H1 (cell line): ENCODE results near the gene MRPL27. TPM values are rescaled to one million over a fixed set of nuclear protein-coding genes. Genes with fewer than 3 reads are reported as not detected.

ENCODE experiments used
- CTCF ChIA-PET: fragments of 300-600 bp; sonication (Branson Sonifier 250); formaldehyde crosslinking; loops from one replicate; lab custom pipeline; 2021; ENCODE audit not compliant: partially characterized antibody; lab: Charles Lee
- POLR2A ChIA-PET: fragments of 300-600 bp; sonication (Branson Sonifier 250); formaldehyde crosslinking; loops from one replicate; lab custom pipeline; 2021; ENCODE audit warnings: inconsistent platforms; ENCODE audit not compliant: partially characterized antibody; lab: Charles Lee
- DNase-seq, 2 experiments: peaks; one replicate each; pipeline versions ENCODE4 v3.0.0 to v3.0.0-alpha.2; 2010 to 2022; ENCODE audit warnings: low spot score in 2 of 2, low read depth in 1 of 2, mixed read lengths in 1 of 2
- FAIRE-seq: peaks from 2 replicates; lab custom pipeline; 2011; peaks lifted over from hg19 to GRCh38; lab: Jason Lieb, UNC
- H2AFZ ChIP-seq: 2 replicates; pipeline ENCODE4 v1.8.1; 2012; ENCODE audit warnings: low read length, inconsistent platforms
- H2AK5ac ChIP-seq: 2 replicates; pipeline ENCODE4 v1.6.1; 2013; ENCODE audit warnings: low read depth, low read length
- H2BK120ac ChIP-seq: replicated peaks from 2 replicates; pipeline ENCODE3; 2013; ENCODE audit warnings: low read depth, low read length, inconsistent platforms
- H2BK12ac ChIP-seq: 2 replicates; pipeline ENCODE4 v1.6.1; 2013; ENCODE audit warnings: low read depth, low read length
- H2BK15ac ChIP-seq: 2 replicates; pipeline ENCODE4 v1.6.1; 2013; ENCODE audit warnings: low read length
- H2BK20ac ChIP-seq: 2 replicates; pipeline ENCODE4 v1.6.1; 2013; ENCODE audit warnings: low read length
- H2BK5ac ChIP-seq: 2 replicates; pipeline ENCODE4 v1.6.1; 2013; ENCODE audit warnings: low read depth, low read length
- H3K14ac ChIP-seq: 2 replicates; pipeline ENCODE4 v1.6.1; 2013; ENCODE audit warnings: inconsistent platforms; ENCODE audit not compliant: insufficient read length
- H3K18ac ChIP-seq: 2 replicates; pipeline ENCODE4 v1.6.1; 2013; ENCODE audit warnings: low read length; ENCODE audit errors: extremely low read depth
- H3K23ac ChIP-seq: 2 replicates; pipeline ENCODE4 v1.6.1; 2013; ENCODE audit warnings: inconsistent platforms; ENCODE audit not compliant: insufficient read length
- H3K23me2 ChIP-seq: 2 replicates; pipeline ENCODE4 v1.6.1; 2013; ENCODE audit warnings: low read depth, low read length
- H3K27ac ChIP-seq: 2 replicates; pipeline ENCODE4 v1.6.1; 2011; ENCODE audit warnings: low read depth, low read length, inconsistent platforms
- H3K27me3 ChIP-seq, 4 experiments: replicated peaks in 1 of 4; 1 replicate in 1 of 4; 2 replicates in 3 of 4; pipeline versions ENCODE4 v1.6.1 to v1.8.1; 2011 to 2013; ENCODE audit warnings: low read length in 3 of 4, mild to moderate bottlenecking in 3 of 4, inconsistent platforms in 2 of 4, mixed read lengths in 2 of 4, moderate library complexity in 1 of 4; ENCODE audit not compliant: control insufficient read depth in 3 of 4, insufficient read depth in 3 of 4; ENCODE audit errors: extremely low read depth in 1 of 4
- H3K36me3 ChIP-seq, 4 experiments: 2 replicates each; pipeline versions ENCODE4 v1.6.1 to v1.8.1; 2011 to 2013; ENCODE audit warnings: mild to moderate bottlenecking in 4 of 4, low read length in 3 of 4, moderate library complexity in 2 of 4, control low read depth in 1 of 4, inconsistent platforms in 1 of 4; ENCODE audit not compliant: insufficient read depth in 4 of 4, control insufficient read depth in 2 of 4
- H3K4ac ChIP-seq: replicated peaks from 2 replicates; pipeline ENCODE3; 2013; ENCODE audit warnings: low read length, low read depth, mixed read lengths, inconsistent platforms; ENCODE audit not compliant: insufficient read length
- H3K4me1 ChIP-seq, 4 experiments: replicated peaks in 1 of 4; 1 replicate in 1 of 4; 2 replicates in 3 of 4; pipeline versions ENCODE4 v1.6.1 to v1.8.1; 2011 to 2013; ENCODE audit warnings: low read length in 3 of 4, inconsistent platforms in 2 of 4, mixed read lengths in 1 of 4; ENCODE audit not compliant: insufficient read depth in 4 of 4, control insufficient read depth in 3 of 4
- H3K4me2 ChIP-seq, 2 experiments: 2 replicates each; pipeline versions ENCODE4 v1.6.1 to v1.8.1; 2011 to 2013; ENCODE audit warnings: low read depth in 2 of 2, low read length in 2 of 2, control low read depth in 1 of 2, inconsistent platforms in 1 of 2, mild to moderate bottlenecking in 1 of 2; ENCODE audit not compliant: insufficient read depth in 1 of 2
- H3K4me3 ChIP-seq, 4 experiments: fragments of 200-600, 300-600 bp in 1 of 4; sonication (generic), shearing (Covaris generic), sonication (Bioruptor Twin) in 1 of 4; 2 replicates each; pipeline versions ENCODE4 v1.5.1 to v1.8.1; 2011 to 2016; ENCODE audit warnings: low read length in 4 of 4, low read depth in 3 of 4, control low read depth in 2 of 4, inconsistent platforms in 2 of 4, mild to moderate bottlenecking in 2 of 4, mixed read lengths in 1 of 4, moderate library complexity in 1 of 4; ENCODE audit not compliant: insufficient read depth in 2 of 4; ENCODE audit errors: extremely low read depth in 1 of 4
- H3K56ac ChIP-seq: replicated peaks from 2 replicates; pipeline ENCODE3; 2013; ENCODE audit warnings: low read depth, mild to moderate bottlenecking, mixed read lengths, low read length, inconsistent platforms; ENCODE audit not compliant: insufficient read length
- H3K79me1 ChIP-seq: 2 replicates; pipeline ENCODE4 v1.6.1; 2013; ENCODE audit warnings: low read depth, low read length, control low read depth
- H3K79me2 ChIP-seq, 2 experiments: 2 replicates each; pipeline versions ENCODE4 v1.6.1 to v1.8.1; 2012 to 2013; ENCODE audit warnings: low read length in 2 of 2, mild to moderate bottlenecking in 2 of 2, inconsistent platforms in 1 of 2; ENCODE audit not compliant: insufficient read depth in 2 of 2, control insufficient read depth in 1 of 2
- H3K9ac ChIP-seq, 4 experiments: replicated peaks in 1 of 4; 1 replicate in 1 of 4; 2 replicates in 3 of 4; pipeline versions ENCODE4 v1.6.1 to v1.8.1; 2011 to 2013; ENCODE audit warnings: low read depth in 3 of 4, low read length in 3 of 4, control low read depth in 2 of 4, mild to moderate bottlenecking in 2 of 4, moderate library complexity in 2 of 4, inconsistent platforms in 1 of 4; ENCODE audit errors: extremely low read depth in 1 of 4
- H3K9me3 ChIP-seq, 2 experiments: 2 replicates each; pipeline versions ENCODE4 v1.6.1 to v1.8.1; 2012 to 2013; ENCODE audit warnings: mild to moderate bottlenecking in 2 of 2, moderate library complexity in 2 of 2, control low read depth in 1 of 2, inconsistent platforms in 1 of 2, low read depth in 1 of 2, low read length in 1 of 2, mixed read lengths in 1 of 2; ENCODE audit not compliant: insufficient read depth in 2 of 2
- H4K20me1 ChIP-seq, 2 experiments: replicated peaks in 1 of 2; 2 replicates each; pipeline versions ENCODE3 to v1.8.1; 2011 to 2013; ENCODE audit warnings: inconsistent platforms in 2 of 2, low read length in 2 of 2, mild to moderate bottlenecking in 1 of 2; ENCODE audit not compliant: insufficient read depth in 2 of 2, control insufficient read depth in 1 of 2
- H4K5ac ChIP-seq: 2 replicates; pipeline ENCODE4 v1.6.1; 2013; ENCODE audit warnings: low read length, low read depth, mixed read lengths, inconsistent platforms; ENCODE audit not compliant: insufficient read length
- H4K8ac ChIP-seq: 2 replicates; pipeline ENCODE4 v1.8.0; 2013; ENCODE audit warnings: mild to moderate bottlenecking, moderate library complexity, low read length, inconsistent platforms; ENCODE audit not compliant: insufficient read depth; ENCODE audit errors: extremely low read depth
- H4K91ac ChIP-seq: replicated peaks from 2 replicates; pipeline ENCODE3; 2013; ENCODE audit warnings: low read length, mixed read lengths, inconsistent platforms; ENCODE audit not compliant: insufficient read length
- BRCA1 ChIP-seq: IDR thresholded peaks from 2 replicates; pipeline ENCODE4 v1.6.1; 2012; ENCODE audit warnings: low read depth, low read length, improper control_type of control experiment
- CBX8 ChIP-seq: fragments of 300-800, 300-1000 bp; sonication (generic); IDR thresholded peaks from 2 replicates; pipeline ENCODE4 v1.7.1; 2016; ENCODE audit warnings: low read depth, low read length, borderline replicate concordance
- EP300 ChIP-seq, 2 experiments: IDR thresholded peaks; 1 replicate in 1 of 2; 2 replicates in 1 of 2; pipeline ENCODE4 v1.6.1; 2011 to 2012; ENCODE audit warnings: low read depth in 2 of 2, low read length in 2 of 2, mild to moderate bottlenecking in 2 of 2, borderline replicate concordance in 1 of 2, inconsistent platforms in 1 of 2, moderate library complexity in 1 of 2
- EZH2 ChIP-seq: fragments of 200-600 bp; sonication (generic); IDR thresholded peaks from 2 replicates; pipeline ENCODE4 v1.7.1; 2012; ENCODE audit warnings: low read depth, mild to moderate bottlenecking, moderate library complexity, low read length, inconsistent platforms; ENCODE audit not compliant: severe bottlenecking
- MAFK ChIP-seq: IDR thresholded peaks from 2 replicates; pipeline ENCODE4 v1.6.1; 2012; ENCODE audit warnings: low read depth, mild to moderate bottlenecking, improper control_type of control experiment, low read length
- NRF1 ChIP-seq: IDR thresholded peaks from 2 replicates; pipeline ENCODE4 v1.6.1; 2011; ENCODE audit warnings: mild to moderate bottlenecking, low read depth, low read length, improper control_type of control experiment
- SIN3A ChIP-seq, 2 experiments: IDR thresholded peaks in 1 of 2; conservative IDR thresholded peaks in 1 of 2; 2 replicates each; pipeline ENCODE4 v1.6.1; 2011 to 2012; ENCODE audit warnings: low read length in 2 of 2, improper control_type of control experiment in 1 of 2, low read depth in 1 of 2, mild to moderate bottlenecking in 1 of 2
- SP4 ChIP-seq: IDR thresholded peaks from 2 replicates; pipeline ENCODE4 v1.6.1; 2012; ENCODE audit warnings: low read length, inconsistent platforms
- TAF7 ChIP-seq: optimal IDR thresholded peaks from 2 replicates; pipeline ENCODE3; 2011; ENCODE audit warnings: low read depth, mild to moderate bottlenecking, inconsistent platforms, low read length, moderate library complexity, borderline replicate concordance
- ZNF274 ChIP-seq: IDR thresholded peaks from 2 replicates; pipeline ENCODE4 v1.7.0; 2012; ENCODE audit warnings: low read length, borderline replicate concordance; ENCODE audit errors: extremely low read depth
- WGBS, 2 experiments: shearing (Covaris generic) in 1 of 2; methylation state at CpG; one replicate each; pipeline versions ENCODE4 v1.1.6 to v1.1.7; 2013 to 2015; ENCODE audit warnings: low lambda C conversion rate in 2 of 2, mixed read lengths in 2 of 2, inconsistent platforms in 1 of 2, low coverage in 1 of 2, missing lambda C conversion rate in 1 of 2; ENCODE audit not compliant: insufficient replicate concordance in 2 of 2, insufficient coverage in 1 of 2, insufficient read length in 1 of 2; ENCODE audit errors: extremely low coverage in 1 of 2, missing lambda C conversion rate in 1 of 2; 5-methylcytosine and 5-hydroxymethylcytosine counted together
- polyA plus RNA-seq, 7 experiments: library from polyadenylated mRNA; depleted of rRNA in 3 of 7; stranded (reverse) in 5 of 7; unstranded in 2 of 7; fragments of >200 nt in 5 of 7; fragments of 200-250 nt in 2 of 7; gene quantifications; 1 replicate in 5 of 7; 2 replicates in 1 of 7; 4 replicates in 1 of 7; pipeline versions ENCODE4 v1.2.1 to v1.2.3, GENCODE V29; 2011 to 2013; ENCODE audit warnings: missing spikeins in 2 of 7, mixed read lengths in 2 of 7
- total RNA-seq: library from RNA; stranded (reverse); fragmentation: NEBNext Ultra II Directional; extraction: Animal tissue kit (Norgen Biotek cat#: 25700); gene quantifications from 2 replicates; pipeline ENCODE4 v1.2.1, GENCODE V29; 2021
- TF ChIP-seq, protein P1 (sequence below): IDR thresholded peaks from 2 replicates; pipeline ENCODE4 v1.6.1; 2012; ENCODE audit warnings: inconsistent platforms
- TF ChIP-seq, protein P2 (sequence below): IDR thresholded peaks from 2 replicates; pipeline ENCODE4 v1.6.1; 2012; ENCODE audit warnings: inconsistent platforms

The MRPL27 gene
- total and polyA plus RNA-seq, 2 of the 8 experiments (the other 6 are each of a cell fraction or from before 2014, with no cell fraction given): 75.6 to 135 TPM

DNA sequence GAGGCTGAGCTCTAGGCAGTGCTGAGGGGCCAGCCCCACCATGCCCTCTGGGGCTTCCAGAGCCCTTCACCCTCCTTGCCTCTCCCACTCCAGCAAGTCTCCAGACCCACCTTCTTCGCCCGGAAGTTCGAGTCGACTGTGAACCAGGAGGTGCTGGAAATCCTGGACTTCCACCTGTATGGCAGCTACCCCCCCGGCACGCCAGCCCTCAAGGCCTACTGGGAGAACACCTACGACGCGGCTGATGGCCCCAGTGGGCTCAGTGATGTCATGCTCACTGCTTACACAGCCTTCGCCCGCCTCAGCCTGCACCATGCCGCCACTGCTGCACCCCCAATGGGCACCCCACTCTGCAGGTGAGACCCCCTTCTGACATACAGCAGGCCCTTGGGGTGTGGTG lies 16.6 kb downstream of the MRPL27 start:
- Histone ChIP-seq H2AFZ (no peak overlapping the region), H2BK15ac (no peak overlapping the region), H2BK20ac (no peak overlapping the region), H3K56ac (no peak overlapping the region), H3K18ac (no peak overlapping the region), H2BK120ac (no peak overlapping the region), H3K79me1 (peaks cover 5% of the 10 kb centered on the region; the same call in 1 of the 2 replicates), H3K4me1 (no peaks in the 10 kb centered on the region), H3K36me3 (peaks cover 14 to 54% (median 33%) of the 10 kb centered on the region in 4 experiments), H3K9ac (no peak overlapping the region), H3K27me3 (no peaks in the 10 kb centered on the region), H4K5ac (no peak overlapping the region), H3K4me2 (no peak overlapping the region), H3K23ac (no peak overlapping the region), H3K4ac (no peak overlapping the region), H2AK5ac (no peak overlapping the region), H3K23me2 (no peaks in the 10 kb centered on the region), H2BK12ac (no peak overlapping the region), H3K4me3 (no peak overlapping the region), H3K27ac (no peak overlapping the region), H3K9me3 (no peaks in the 10 kb centered on the region), H3K79me2 (no peaks in the 10 kb centered on the region), H4K91ac (no peak overlapping the region), H2BK5ac (no peak overlapping the region), H3K14ac (no peak overlapping the region), H4K8ac (no peak overlapping the region), H4K20me1 (peaks cover 2 to 17% of the 10 kb centered on the region in 2 experiments)
- no peak for DNase-seq
- ChIA-PET CTCF (interaction anchor here (1.0 to 2.2 kb wide), 3 partner anchors 18 to 264 kb away, joined by 3 to 7 read pairs (median 3); no protein-coding TSS in a partner anchor), POLR2A (interaction anchor here (0.9 to 1.7 kb wide), 2 partner anchors 10 to 17 kb away, joined by 3 to 5 read pairs; partner anchors contain the start of genes EME1, MRPL27 and XYLT2)
- 89% methylated on average over 12 of the region's 12 CpGs; no CpG with 5 or more reads in 1 of the 2 experiments for WGBS, 2 experiments
- no peak for FAIRE-seq
- TF ChIP-seq ZNF274: no peak
- no peak for TF ChIP-seq SIN3A (conservative IDR thresholded peaks at IDR 0.05 in 1 of 2, IDR thresholded peaks at IDR 0.05 in 1 of 2; ENCODE audit: low read depth in 1 of 2, low read length in 2 of 2)
- TF ChIP-seq CBX8: no peak
- TF ChIP-seq TAF7: no peak
- TF ChIP-seq NRF1: no peak
- TF ChIP-seq, protein P1, sequence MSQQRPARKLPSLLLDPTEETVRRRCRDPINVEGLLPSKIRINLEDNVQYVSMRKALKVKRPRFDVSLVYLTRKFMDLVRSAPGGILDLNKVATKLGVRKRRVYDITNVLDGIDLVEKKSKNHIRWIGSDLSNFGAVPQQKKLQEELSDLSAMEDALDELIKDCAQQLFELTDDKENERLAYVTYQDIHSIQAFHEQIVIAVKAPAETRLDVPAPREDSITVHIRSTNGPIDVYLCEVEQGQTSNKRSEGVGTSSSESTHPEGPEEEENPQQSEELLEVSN: no peak
- TF ChIP-seq SP4: no peak
- TF ChIP-seq EZH2: no peak
- no peak for TF ChIP-seq EP300 (IDR thresholded peaks at IDR 0.05; ENCODE audit: borderline replicate concordance in 1 of 2, low read depth in 2 of 2, low read length in 2 of 2)
- TF ChIP-seq BRCA1: no peak
- TF ChIP-seq MAFK: no peak
- TF ChIP-seq, protein P2, sequence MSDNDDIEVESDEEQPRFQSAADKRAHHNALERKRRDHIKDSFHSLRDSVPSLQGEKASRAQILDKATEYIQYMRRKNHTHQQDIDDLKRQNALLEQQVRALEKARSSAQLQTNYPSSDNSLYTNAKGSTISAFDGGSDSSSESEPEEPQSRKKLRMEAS: no peak
